OCI-LY1 (cell line): ENCODE results near the gene RRAD.

ENCODE experiments used
- H2AFZ ChIP-seq: fragments of 200-600 bp; sonication (generic), shearing (Covaris generic); 2 replicates; pipeline ENCODE4 v1.6.0; 2014; ENCODE audit warnings: antibody characterized with exemption, mild to moderate bottlenecking, low read length
- H3F3A ChIP-seq: fragments of 200-600 bp; sonication (generic), shearing (Covaris generic); 2 replicates; pipeline ENCODE4 v1.6.0; 2014; ENCODE audit warnings: mild to moderate bottlenecking, antibody characterized with exemption, low read length, moderate library complexity; ENCODE audit not compliant: insufficient read depth
- H3K27ac ChIP-seq: fragments of 200-600 bp; sonication (generic); 2 replicates; pipeline ENCODE4 v1.5.1; 2014; ENCODE audit warnings: low read length, mixed run types, mild to moderate bottlenecking, low read depth; ENCODE audit not compliant: poor library complexity, severe bottlenecking
- H3K27me3 ChIP-seq: fragments of 200-600 bp; sonication (generic); 2 replicates; pipeline ENCODE4 v1.6.0; 2014; ENCODE audit warnings: antibody characterized with exemption, mild to moderate bottlenecking, low read length, moderate library complexity; ENCODE audit not compliant: insufficient read depth
- H3K36me3 ChIP-seq: fragments of 200-600 bp; sonication (generic); 2 replicates; pipeline ENCODE4 v1.6.1; 2014; ENCODE audit warnings: mild to moderate bottlenecking, antibody characterized with exemption, low read length, moderate library complexity, mixed read lengths; ENCODE audit not compliant: insufficient read depth
- H3K4me1 ChIP-seq: fragments of 200-600 bp; sonication (generic); 2 replicates; pipeline ENCODE4 v1.5.1; 2014; ENCODE audit warnings: mild to moderate bottlenecking, low read length, moderate library complexity; ENCODE audit not compliant: insufficient read depth, severe bottlenecking
- H3K4me2 ChIP-seq: fragments of 200-600 bp; sonication (generic), shearing (Covaris generic); 2 replicates; pipeline ENCODE4 v1.6.1; 2014; ENCODE audit warnings: low read length
- H3K4me3 ChIP-seq: fragments of 200-600 bp; sonication (generic); 2 replicates; pipeline ENCODE4 v1.5.1; 2014; ENCODE audit warnings: low read length, low read depth, mild to moderate bottlenecking, mixed read lengths; ENCODE audit not compliant: poor library complexity, severe bottlenecking
- H3K79me2 ChIP-seq: fragments of 200-600 bp; shearing (Covaris generic); 2 replicates; pipeline ENCODE4 v1.6.1; 2016; ENCODE audit warnings: mixed run types, low read length, mixed read lengths; ENCODE audit not compliant: insufficient read depth
- H3K9ac ChIP-seq: fragments of 200-600 bp; sonication (generic), shearing (Covaris generic); 2 replicates; pipeline ENCODE4 v1.6.1; 2014; ENCODE audit warnings: mild to moderate bottlenecking, low read length, mixed read lengths
- H3K9me2 ChIP-seq: fragments of 200-600 bp; sonication (generic), shearing (Covaris generic); 2 replicates; pipeline ENCODE4 v1.6.1; 2014; ENCODE audit warnings: low read depth, mild to moderate bottlenecking, low read length, mixed read lengths
- H3K9me3 ChIP-seq: fragments of 200-600 bp; shearing (Covaris generic); 2 replicates; pipeline ENCODE4 v1.6.1; 2014; ENCODE audit warnings: low read length, mixed read lengths
- H4K20me1 ChIP-seq: fragments of 200-600 bp; sonication (generic), shearing (Covaris generic); 2 replicates; pipeline ENCODE4 v1.6.0; 2016; ENCODE audit warnings: mild to moderate bottlenecking, low read length; ENCODE audit not compliant: insufficient read depth
- CTCF ChIP-seq: fragments of 200-600 bp; sonication (generic), shearing (Covaris generic); IDR thresholded peaks from 2 replicates; pipeline ENCODE4 v1.5.1; 2017; ENCODE audit warnings: mild to moderate bottlenecking, antibody characterized with exemption, low read length, moderate library complexity, mixed read lengths
- EZH2 ChIP-seq: fragments of 200-600 bp; sonication (generic), shearing (Covaris generic); IDR thresholded peaks from 2 replicates; pipeline ENCODE4 v1.8.0; 2017; ENCODE audit warnings: borderline replicate concordance, mixed run types, mild to moderate bottlenecking, antibody characterized with exemption, low read length, moderate library complexity, mixed read lengths

Gene RRAD

DNA sequence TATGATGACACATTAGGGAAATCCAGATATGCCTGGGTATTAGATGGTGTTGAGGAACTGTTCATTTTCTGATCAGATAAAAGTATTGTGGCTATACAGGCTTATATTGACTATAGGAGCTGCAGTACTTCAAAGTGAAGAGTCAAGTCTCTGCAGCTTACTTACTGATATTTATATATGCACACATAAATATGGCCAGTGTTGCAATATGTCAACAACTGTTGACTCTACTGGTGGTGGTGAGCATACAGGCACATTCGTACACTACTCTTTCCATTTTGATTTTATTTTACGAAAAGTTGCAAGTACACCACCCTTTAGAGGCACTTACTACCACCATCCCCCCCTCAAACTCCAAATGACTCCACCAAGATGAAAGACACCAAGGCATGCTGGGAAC is 6.3 kb upstream of the RRAD start:
- Histone ChIP-seq H3K36me3 (peaks cover 10% of the 10 kb centered on the region; the same call in 1 of the 2 replicates), H2AFZ (no peak overlapping the region), H3K9me3 (no peaks in the 10 kb centered on the region), H3K4me2 (no peak overlapping the region), H3K27me3 (no peaks in the 10 kb centered on the region), H3K9ac (no peak overlapping the region), H3K4me3 (no peak overlapping the region), H3F3A (no peaks in the 10 kb centered on the region), H3K9me2 (no peaks in the 10 kb centered on the region), H4K20me1 (no peaks in the 10 kb centered on the region), H3K79me2 (no peaks in the 10 kb centered on the region), H3K4me1 (peaks cover 23% of the 10 kb centered on the region), H3K27ac (no peak overlapping the region)
- TF ChIP-seq EZH2, result no peak
- no peak for TF ChIP-seq CTCF

GRCh38 chr16:66930189-66930588 is 4.9 kb upstream of the RRAD start:
- Histone ChIP-seq H3K9ac (no peak overlapping the region), H3K4me1 (peaks cover 18% of the 10 kb centered on the region), H3K36me3 (peaks cover 10% of the 10 kb centered on the region; the same call in 1 of the 2 replicates), H3K79me2 (no peaks in the 10 kb centered on the region), H3K4me3 (no peak overlapping the region), H3K4me2 (no peak overlapping the region), H3K27ac (no peak overlapping the region), H2AFZ (no peak overlapping the region), H3K9me3 (no peaks in the 10 kb centered on the region), H3F3A (no peaks in the 10 kb centered on the region), H3K27me3 (no peaks in the 10 kb centered on the region), H4K20me1 (no peaks in the 10 kb centered on the region), H3K9me2 (no peaks in the 10 kb centered on the region)
- TF ChIP-seq EZH2 (no peak), CTCF (no peak)

- H3K36me3 ChIP-seq, result peaks cover 10% of the 10 kb centered on the region; the same call in 1 of the 2 replicates
- H3K9me2 ChIP-seq, result no peaks in the 10 kb centered on the region
- H3K4me1 ChIP-seq, result peaks cover 20% of the 10 kb centered on the region
- H3K27me3 ChIP-seq, result no peaks in the 10 kb centered on the region
- no peak overlapping the region for H2AFZ ChIP-seq
- H3K27ac ChIP-seq, result no peak overlapping the region
- H4K20me1 ChIP-seq, result no peaks in the 10 kb centered on the region
- H3K4me2 ChIP-seq, result no peak overlapping the region
- no peaks in the 10 kb centered on the region for H3K9me3 ChIP-seq
- no peak overlapping the region for H3K4me3 ChIP-seq
- TF ChIP-seq CTCF, result peak; percentile 39; the same call in 1 of the 2 replicates
- TF ChIP-seq EZH2, result no peak
- H3K79me2 ChIP-seq, result no peaks in the 10 kb centered on the region
- H3K9ac ChIP-seq, result no peak overlapping the region
- H3F3A ChIP-seq, result no peaks in the 10 kb centered on the region
Observed at GRCh38 chr16:66928702-66929388, 3.5 kb upstream of the RRAD start.
